GM13977 (cell line): ENCODE measurements around the gene TMEM37.
"Not testable (repeated sequence)": the region's sequence is repeated elsewhere in the genome, so short reads cannot be mapped to it uniquely, and the experiment has no call there.

Source experiments
- DNase-seq: peaks from one replicate; pipeline ENCODE4 v3.0.0; 2012; ENCODE audit warnings: low spot score
- CTCF ChIP-seq: IDR thresholded peaks from 2 replicates; pipeline ENCODE4 v1.5.1; 2012; ENCODE audit warnings: mild to moderate bottlenecking, control low read depth; ENCODE audit not compliant: insufficient read depth; ENCODE audit errors: extremely low read depth, missing control alignments
- in situ Hi-C: fragments of 300-500 bp; cut with MboI; formaldehyde crosslinking; loops from one replicate; pipeline ENCODE4 v1.12.0; 2022; ENCODE audit warnings: low sequenced_read_pairs, low pct_unique_long_range_greater_than_20kb, mixed read lengths, inconsistent platforms; ENCODE audit not compliant: unreplicated experiment

The TMEM37 gene

GRCh38 chr2:119389615-119390306, 41.9 kb upstream of the TMEM37 start:
- in situ Hi-C loops: no loop called here
- no peak for DNase-seq
- TF ChIP-seq CTCF: no peak

GRCh38 chr2:119393971-119394748, 37.5 kb upstream of the TMEM37 start:
- in situ Hi-C loops: no loop called here
- DNase-seq: no peak
- no peak for TF ChIP-seq CTCF

GRCh38 chr2:119397196-119397595, 34.5 kb upstream of the TMEM37 start:
- in situ Hi-C loops: no loop called here
- no peak for TF ChIP-seq CTCF
- DNase-seq: no peak

GRCh38 chr2:119402106-119402505, 29.5 kb upstream of the TMEM37 start:
- DNase-seq: no peak
- in situ Hi-C loops: loop anchor here (25.0 kb wide), 1 partner anchor 260 kb away; no protein-coding TSS in a partner anchor
- no peak for TF ChIP-seq CTCF

GRCh38 chr2:119402645-119403560, 28.8 kb upstream of the TMEM37 start:
- in situ Hi-C loops: loop anchor here (25.0 kb wide), 1 partner anchor 259 kb away; no protein-coding TSS in a partner anchor
- TF ChIP-seq CTCF: no peak
- no peak for DNase-seq

GRCh38 chr2:119403618-119404017, 28.0 kb upstream of the TMEM37 start:
- not testable (repeated sequence) for DNase-seq
- in situ Hi-C loops: loop anchor here (25.0 kb wide), 1 partner anchor 259 kb away; no protein-coding TSS in a partner anchor
